GM18520 (cell line): ENCODE data around the gene TRAF1.

Source experiments
- ATAC-seq: cut with Tn5 transposase; IDR thresholded peaks from one replicate; pipeline ENCODE4 v1.9.1; 2021; ENCODE audit not compliant: unreplicated experiment

Gene TRAF1

GRCh38 chr9:120910643-120911042, 16.0 kb downstream of the TRAF1 start:
- no peak for ATAC-seq

GRCh38 chr9:120909904-120910303, 16.7 kb downstream of the TRAF1 start:
- ATAC-seq = no peak

GRCh38 chr9:120905315-120906164, 21.1 kb downstream of the TRAF1 start:
- no peak for ATAC-seq

GRCh38 chr9:120904978-120905301, 21.7 kb downstream of the TRAF1 start:
- ATAC-seq = no peak

- ATAC-seq = no peak
These were observed 22.3 kb downstream of the TRAF1 start for GRCh38 chr9:120904061-120904977.

- no peak for ATAC-seq
These were observed 23.7 kb downstream of the TRAF1 start for GRCh38 chr9:120902569-120903535.

- ATAC-seq = no peak
These were observed 24.6 kb downstream of the TRAF1 start for GRCh38 chr9:120901755-120902568.

GRCh38 chr9:120900824-120901223, 25.8 kb downstream of the TRAF1 start:
- ATAC-seq = no peak

- ATAC-seq = no peak
These were observed 27.0 kb downstream of the TRAF1 start for GRCh38 chr9:120899490-120900068.

- ATAC-seq = no peak
These were observed 28.2 kb downstream of the TRAF1 start for GRCh38 chr9:120898396-120898795.

GRCh38 chr9:120895951-120896350, 30.6 kb downstream of the TRAF1 start:
- ATAC-seq = no peak

GRCh38 chr9:120894321-120895148, 32.1 kb downstream of the TRAF1 start:
- ATAC-seq = no peak

- ATAC-seq = no peak
These were observed 32.8 kb downstream of the TRAF1 start for GRCh38 chr9:120893611-120894307.

- peak; percentile 64 for ATAC-seq
These were observed 33.6 kb downstream of the TRAF1 start for GRCh38 chr9:120892748-120893610.

GRCh38 chr9:120891884-120892747, 34.5 kb downstream of the TRAF1 start:
- peak; percentile 30 for ATAC-seq

GRCh38 chr9:120891245-120891883, 35.2 kb downstream of the TRAF1 start:
- ATAC-seq = no peak
